NCI-H1092 treated with DMSO at 0.1 percent for 48 hours (cell line): ENCODE results near the gene FLT1.
A peak's percentile ranks its signal among the peaks of the same experiment; 100 is the strongest.

ENCODE experiments used
- DNase-seq: peaks from one replicate; lab custom pipeline; 2025; lab: John Stamatoyannopoulos, UW

FLT1 gene

DNA sequence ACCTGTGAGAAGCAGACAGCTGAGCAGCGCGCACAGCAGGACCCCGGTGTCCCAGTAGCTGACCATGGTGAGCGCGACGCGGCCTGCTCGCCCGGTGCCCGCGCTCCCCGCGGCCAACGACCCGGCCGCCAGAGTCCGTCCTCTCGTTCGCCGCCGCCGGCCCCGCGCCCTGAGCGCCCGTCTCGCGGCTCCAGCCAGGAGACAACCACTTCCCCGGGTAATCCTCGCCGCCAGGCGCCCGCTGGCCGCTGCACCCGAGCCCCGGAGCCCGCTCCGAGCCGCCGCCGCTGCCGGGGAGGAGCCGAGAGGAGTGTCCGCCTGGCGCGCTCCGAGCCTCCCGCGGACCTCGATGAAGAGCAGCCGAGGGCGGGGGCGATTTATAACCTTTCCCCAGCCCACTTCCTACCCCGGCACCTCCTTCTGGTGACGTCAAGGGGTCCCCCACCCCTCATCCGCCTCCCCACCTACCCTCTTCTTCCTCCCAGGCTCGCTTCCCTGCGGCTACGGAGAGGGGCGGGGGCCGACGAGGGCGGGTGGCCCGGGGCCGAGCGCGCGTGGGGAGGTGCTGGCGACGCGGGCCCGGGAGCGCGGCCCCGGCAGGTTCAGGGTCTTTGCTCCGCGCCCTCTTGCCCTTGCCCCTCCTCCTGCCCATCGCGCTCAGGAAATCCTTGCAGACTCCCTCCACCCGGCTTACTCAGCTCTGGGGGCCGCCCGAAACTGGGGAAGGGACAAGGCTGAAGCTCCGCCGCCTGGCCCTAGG is at the start of gene FLT1:
Gene FLT1 (minus strand): TSS at position 351 of the 760 bp plus-strand sequence. CDS start 285 bp downstream, at position 66.
- peak; percentile 4 for DNase-seq

- DNase-seq, result no peak
Observed at GRCh38 chr13:28544026-28544425, 49.1 kb upstream of the FLT1 start.

DNA sequence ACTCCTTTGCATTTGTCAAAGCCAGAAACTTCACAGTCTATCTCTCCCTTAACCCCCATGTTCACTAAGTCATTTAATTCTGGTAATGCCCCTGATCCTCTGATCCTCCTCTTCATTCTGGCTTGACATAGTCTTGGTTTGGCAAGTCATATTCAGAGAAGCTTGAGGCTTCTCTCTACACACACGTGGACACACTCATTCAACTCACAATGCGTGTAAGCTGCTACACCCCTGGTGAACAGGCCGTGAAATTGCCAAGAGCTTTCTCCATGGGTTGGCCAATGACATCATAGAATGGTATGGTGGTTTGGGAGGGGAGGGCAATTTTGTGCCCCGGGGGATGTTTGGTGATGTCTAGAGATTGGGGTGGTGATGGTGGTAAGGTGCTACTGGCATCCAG is 47.9 kb upstream of the FLT1 start:
- DNase-seq, result no peak

DNA sequence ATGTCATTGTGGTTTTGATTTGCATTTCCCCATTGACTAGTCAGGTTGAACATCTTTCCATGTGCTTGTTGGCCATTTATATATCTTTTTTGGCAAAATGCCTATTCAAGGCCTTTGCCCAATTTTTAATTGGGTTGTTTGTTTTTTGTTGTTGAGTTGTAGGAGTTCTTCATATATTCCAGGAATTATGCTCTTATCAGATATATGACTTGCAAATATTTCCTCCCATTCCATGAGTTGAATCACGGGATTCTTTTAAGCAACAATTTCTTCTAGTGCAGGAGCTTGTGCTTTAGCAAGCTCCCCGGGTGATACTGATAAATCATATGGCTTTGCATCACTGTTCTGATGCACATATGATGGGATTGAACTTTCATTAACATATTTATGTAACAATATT is 47.0 kb upstream of the FLT1 start:
- no peak for DNase-seq

DNA sequence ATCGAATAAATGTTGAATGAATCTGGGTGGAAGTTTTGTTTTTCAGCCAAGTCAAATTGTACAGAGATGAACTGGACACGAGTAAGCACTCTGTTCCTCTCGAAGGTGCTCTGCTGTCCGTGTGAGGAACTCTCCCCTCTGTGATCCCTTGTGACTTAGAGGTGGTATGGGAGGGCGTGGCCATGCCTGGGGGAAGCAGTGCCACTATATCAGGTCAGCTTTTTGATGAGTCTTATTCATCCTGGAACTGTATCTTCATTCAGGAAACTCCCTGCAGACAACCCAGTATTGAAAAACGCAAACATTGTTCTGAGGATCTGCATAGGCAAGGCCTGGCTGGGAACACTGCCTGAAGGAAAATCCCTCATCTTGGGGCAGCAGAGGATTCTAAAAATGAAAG is 45.7 kb upstream of the FLT1 start:
- DNase-seq, result no peak

DNA sequence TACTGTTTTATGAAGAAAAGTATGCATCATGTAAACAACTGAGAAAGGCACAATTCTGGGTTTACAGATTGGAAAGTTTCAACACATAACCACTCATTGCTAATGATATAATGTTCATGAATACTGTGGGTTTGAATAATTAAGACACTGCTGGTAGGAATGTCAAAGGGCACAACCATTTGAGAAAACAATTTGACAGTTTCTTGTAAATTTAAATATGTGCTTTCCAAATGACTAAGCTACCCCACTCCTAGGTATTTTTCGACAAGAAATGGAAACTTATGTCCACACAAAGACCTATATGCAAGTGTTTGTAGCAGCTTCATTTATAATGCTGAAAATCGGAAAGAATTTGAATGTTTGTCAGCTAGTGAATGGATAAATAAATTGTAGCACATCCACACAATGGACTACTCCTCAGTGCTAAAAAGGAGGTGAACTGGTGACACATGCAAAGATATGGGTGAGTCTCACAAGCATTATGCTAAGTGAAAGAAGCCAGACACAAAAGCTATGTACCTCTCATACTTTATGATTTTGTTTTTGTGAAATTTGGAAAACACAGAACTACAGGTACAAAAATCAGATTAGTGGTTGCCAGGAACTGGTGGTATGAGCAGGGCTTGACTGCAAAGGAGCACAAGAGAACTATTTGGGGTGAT is 44.8 kb upstream of the FLT1 start:
- no peak for DNase-seq

DNA sequence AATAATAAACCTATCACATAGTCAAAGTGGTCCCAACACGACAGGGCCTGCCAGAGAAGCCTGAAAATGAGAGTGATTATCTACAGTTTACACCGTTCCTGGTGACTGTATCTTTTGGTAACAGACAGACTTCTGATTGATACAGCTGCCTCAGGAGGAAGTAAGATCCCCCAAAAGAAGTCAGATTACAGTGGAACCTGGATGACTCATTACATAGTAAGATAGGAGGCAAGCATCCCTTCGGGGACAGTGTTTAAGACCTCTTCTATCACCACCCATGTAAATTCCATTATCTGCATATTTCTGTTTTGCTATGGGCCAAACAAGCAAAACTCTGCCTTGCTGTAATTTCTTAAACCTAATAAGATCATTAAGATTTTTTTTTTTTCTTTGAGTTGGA is 44.0 kb upstream of the FLT1 start:
- no peak for DNase-seq

- no peak for DNase-seq
Observed at GRCh38 chr13:28537171-28537570, 42.2 kb upstream of the FLT1 start.

GRCh38 chr13:28536371-28536770 is 41.4 kb upstream of the FLT1 start:
- no peak for DNase-seq

GRCh38 chr13:28535734-28536133 is 40.8 kb upstream of the FLT1 start:
- DNase-seq, result no peak

- DNase-seq, result no peak
Observed at GRCh38 chr13:28534801-28535200, 39.9 kb upstream of the FLT1 start.

DNA sequence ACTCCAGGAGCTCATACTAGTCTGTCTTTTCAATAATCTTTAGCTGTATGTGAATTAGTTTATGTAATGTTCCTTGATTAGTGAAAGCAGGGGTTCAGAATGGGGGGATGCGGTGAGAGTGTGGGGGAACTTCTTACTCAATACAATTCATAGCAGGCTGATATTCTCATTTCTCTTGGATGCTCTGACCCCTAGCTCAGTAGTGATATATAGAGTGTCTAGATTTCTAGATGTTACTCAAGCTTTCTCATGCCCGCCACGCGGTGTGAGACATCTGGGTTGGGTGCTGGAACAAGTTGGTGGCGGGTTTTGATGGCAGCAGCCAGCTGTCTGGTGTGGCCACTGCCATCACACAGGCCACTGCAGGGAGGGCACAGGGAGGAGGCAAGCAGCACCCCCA is 39.3 kb upstream of the FLT1 start:
- DNase-seq, result no peak

DNA sequence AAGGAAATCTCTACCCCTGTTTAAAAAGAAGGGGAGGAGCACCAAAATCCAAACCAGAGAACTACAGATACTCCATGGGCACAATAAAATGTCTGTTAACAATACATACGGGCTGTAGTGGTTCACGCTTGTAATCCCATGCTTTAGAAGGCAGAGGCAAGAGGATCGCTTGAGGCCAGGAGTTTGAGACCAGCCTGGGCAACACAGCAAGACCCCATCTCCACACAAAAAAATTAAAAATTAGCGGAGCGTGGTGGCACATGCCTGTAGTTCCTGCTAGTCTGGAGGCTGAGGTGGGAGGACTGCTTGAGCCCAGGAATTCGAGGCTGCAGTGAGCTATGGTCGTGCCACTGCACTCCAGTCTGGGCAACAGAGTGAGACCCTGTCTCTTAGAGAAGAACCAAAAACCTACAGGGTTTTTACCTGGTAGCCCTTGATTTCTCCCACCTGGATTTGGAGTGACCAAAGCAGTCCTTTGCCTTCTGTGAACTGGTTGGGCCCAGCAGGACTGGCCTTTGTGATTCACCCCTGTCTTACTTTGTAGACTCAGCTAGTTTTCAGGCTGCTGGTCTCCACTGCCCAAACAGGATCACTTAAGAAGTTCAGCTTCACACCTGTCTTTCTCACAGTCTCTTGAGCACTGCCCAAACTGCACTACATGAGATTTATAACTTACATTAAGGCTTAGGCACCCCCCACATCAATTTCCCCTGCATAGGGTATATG is 38.7 kb upstream of the FLT1 start:
- no peak for DNase-seq

- no peak for DNase-seq
Observed at GRCh38 chr13:28533125-28533436, 38.2 kb upstream of the FLT1 start.

DNA sequence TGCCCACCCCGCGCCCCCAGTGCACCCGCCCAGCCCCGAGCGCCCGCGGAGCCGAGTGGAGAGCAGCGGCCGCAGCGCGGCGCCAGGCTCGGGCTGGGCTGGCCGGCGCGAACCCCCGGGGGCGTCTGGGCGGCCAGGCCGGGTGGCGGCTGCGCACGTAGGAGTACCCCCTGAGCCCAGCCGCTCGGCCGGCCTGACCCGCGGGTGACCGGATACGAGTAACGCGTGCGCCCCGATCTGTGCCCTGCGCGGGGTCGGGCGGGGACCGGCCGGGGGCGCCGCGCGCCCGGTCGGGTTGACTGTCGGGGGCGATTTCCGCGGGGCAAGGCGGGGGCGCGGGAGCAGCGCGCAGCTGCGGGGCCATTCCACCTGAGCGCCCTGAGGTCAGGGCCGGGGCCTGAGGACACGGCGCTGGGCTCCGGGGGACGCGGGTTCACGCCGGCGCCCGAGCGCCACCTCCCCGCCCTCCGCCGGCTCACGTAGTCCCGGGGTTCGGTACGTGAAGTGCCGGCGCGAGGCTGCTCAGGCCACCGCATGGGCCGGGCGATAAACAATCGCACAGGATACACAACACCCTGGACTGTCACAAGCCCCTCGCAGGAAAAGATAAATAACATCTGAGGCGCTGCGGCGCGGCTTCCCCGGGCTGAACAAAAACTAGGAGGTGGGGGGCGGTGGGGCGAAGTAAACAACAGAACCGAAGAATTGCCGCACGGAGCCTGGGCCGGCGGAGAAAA is 37.6 kb upstream of the FLT1 start:
- DNase-seq, result no peak

GRCh38 chr13:28531845-28532387 is 37.0 kb upstream of the FLT1 start:
- DNase-seq, result no peak

- peak; percentile 7 for DNase-seq
Observed at GRCh38 chr13:28531077-28531844, 36.3 kb upstream of the FLT1 start.

DNA sequence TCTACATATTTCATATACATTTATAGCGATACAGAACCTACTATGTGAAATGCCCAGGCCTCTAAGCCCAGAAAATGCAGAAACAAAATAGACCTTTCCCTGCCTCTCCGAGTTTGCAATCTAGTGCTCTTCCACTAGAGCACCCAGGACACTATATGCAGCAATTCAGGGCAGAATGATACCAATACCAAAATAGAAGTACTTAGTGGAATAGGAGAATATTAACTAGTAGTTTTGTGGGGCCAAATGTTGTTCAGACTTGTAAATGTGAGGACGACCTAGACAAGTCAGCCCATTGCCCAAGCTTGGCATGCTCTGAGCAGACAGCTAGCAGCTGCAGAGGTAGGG is 35.8 kb upstream of the FLT1 start:
- no peak for DNase-seq

DNA sequence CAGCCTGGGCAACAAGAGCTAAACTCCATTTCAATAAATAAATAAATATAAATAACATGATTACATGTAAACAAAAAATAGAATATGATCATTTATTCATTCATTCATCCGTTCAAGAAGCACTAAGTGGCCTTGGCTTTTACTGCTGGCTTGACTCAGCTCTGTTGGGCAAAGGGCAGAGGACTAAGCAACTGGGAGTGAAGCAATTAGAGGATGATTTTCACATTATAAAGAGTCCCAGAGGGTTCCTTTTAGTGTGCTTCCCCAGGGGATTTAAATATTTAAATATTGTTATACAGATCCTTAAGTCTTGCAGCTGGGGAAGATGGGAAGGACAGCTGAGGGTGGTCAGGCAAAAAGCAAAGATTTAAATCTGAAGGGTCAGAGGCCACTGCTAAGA is 34.9 kb upstream of the FLT1 start:
- no peak for DNase-seq

DNA sequence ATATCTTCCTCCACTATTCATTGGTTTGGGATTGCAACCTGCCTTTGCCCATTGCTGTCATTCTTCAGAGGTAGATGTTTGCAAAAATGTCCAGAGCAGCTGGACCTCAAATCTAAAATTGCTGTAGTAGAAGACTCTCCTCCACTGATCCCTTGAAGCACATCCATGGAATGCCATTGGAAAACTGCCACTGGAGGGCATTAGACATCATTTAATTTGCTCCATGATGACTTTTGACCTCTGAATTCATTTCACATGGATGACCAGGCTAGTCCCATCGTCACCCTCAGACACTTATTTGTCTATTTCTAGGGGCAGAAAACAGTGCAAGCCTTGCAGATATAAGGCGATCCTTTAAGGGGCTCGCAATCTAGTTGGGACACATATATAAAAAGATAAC is 33.9 kb upstream of the FLT1 start:
- DNase-seq, result no peak

- DNase-seq, result no peak
Observed at GRCh38 chr13:28528388-28528787, 33.5 kb upstream of the FLT1 start.

- no peak for DNase-seq
Observed at GRCh38 chr13:28527629-28528028, 32.7 kb upstream of the FLT1 start.
